Cortex of kidney (tissue), 1 donor: Measurements from ENCODE around the gene ALG3.

Experiments used
- DNase-seq: peaks from one replicate; lab custom pipeline; 2025; lab: John Stamatoyannopoulos, UW

The ALG3 gene

GRCh38 chr3:184235381-184236032 is 13.3 kb downstream of the ALG3 start:
- no peak for DNase-seq

DNA sequence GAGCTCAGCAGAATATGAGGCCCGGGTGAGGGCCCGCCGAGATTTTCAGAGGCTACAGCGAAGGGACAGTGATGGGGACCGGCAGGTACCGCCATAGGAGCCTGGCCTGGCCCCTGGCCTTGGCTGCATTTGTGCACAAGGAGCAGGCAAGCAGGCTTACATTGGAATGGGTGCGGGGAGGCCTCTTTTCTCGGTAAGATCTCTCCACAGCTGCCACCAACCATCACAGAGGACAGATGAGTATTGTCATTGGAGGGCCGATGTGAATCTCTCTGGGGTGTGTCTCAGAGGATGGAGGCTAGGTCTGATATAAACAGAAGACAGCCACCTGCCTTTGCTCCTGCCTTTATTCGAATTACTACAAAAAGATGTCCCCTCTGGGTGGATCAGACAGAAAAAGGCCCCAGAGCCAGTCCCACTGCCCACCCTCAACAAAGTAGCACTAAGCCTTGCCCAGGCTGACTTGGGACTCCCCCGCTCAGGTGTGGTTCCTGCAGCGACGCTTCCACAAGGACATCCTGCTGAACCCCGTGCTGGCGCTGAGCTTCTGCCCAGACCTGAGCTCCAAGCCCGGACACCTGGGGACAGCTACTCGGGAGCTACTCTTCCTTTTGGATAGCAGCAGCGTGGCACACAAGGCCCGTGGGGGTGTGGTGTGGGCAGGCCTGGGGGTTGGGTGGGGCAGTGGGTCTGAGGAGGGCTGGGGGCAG is 13.9 kb downstream of the ALG3 start:
- DNase-seq = no peak

DNA sequence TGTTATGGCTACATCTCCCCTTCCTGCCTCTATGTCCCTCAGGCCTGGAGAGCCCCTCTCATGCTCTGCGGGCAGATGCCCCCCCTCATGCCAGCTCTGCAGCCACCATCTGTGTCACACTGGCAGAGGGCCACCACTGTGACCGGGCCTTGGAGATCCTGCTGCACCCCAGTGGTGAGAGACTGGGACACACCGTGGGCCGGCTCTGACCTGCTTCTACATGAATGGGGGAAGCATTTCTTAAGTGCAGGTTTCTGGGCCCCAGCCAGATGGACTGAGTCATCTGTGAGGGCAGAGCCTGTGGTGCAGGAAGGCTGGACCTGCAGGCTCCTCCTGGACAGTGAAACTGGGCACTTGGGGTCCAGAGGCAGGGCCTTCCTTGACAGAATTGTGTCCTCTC is 14.5 kb downstream of the ALG3 start:
- no peak for DNase-seq

DNA sequence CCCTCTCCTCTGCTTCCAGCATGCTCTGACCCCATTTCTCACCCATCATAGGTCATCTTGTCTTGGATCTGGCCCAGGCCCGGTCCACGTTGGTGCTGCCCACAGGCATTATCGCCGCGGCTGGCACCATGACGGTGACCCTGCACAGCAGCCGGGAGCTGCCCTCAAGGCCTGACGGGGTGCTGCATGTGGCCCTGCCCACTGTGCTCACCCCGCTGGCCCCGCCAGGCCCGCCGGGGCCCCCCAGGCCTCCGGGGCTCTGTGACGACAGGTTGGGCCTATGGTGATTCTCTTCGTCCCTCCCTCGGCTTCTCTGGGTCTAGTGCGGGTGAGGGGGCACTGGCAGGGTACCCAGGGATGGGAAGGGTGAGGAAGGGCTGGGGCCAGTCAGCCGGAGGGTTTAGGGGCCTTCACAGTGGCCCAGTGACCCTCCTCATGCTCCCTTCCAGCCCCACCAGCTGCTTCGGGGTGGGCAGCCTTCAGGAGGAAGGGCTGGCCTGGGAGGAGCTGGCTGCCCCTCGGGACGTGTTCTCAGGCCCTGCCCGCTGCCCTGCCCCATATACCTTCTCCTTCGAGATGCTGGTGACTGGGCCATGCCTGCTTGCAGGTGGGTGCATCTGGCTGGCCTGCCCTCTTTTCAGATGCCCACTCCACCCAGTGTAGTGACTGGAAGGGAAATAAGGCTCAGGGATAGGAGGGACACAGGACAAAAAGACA is 15.5 kb downstream of the ALG3 start:
- no peak for DNase-seq

GRCh38 chr3:184231671-184232070 is 17.1 kb downstream of the ALG3 start:
- no peak for DNase-seq

DNA sequence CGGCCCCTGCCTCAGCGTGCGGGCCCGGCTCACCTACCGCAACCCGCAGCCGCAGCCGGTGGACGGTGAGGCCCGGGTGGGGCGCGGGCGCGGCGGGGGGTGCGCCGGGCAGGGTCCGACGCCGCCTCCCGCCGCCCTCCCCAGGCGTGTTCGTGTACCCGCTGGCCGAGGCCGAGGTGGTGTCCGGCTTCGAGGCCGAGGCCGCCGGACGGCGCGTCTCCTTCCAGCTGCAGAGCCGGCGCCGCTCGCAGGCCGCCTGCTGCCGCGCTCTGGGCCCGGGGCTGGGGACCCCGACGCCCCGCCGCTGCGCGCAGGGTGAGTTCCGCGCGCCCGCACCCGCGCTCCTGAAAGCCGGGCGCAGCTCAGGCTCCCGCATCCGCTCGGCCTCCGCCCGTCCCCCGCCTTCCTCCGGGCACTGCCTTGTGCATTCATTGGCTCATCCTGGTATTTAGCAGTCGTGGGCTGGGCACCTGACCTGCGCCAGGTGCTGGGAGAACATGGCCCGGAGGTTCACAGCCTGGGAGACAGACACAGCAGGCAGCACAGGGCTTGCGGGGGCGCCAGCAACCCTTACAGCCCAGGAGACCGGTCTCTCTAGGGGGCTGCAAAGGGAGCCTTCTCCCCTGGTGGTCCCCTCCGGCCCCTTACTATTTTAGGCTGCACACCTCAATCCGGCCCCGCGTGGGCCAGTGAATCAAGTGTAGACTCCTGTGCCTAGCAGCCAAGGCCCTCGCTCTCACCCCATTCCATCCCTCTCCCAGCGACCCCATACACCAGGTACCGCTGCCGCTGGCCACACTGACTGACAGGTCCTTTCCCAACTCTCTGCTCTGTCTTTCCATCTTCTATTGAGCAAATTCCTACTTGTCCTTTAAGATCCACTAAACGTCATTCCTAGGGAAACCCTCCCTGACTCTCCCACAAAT is 17.9 kb downstream of the ALG3 start:
- no peak for DNase-seq

DNA sequence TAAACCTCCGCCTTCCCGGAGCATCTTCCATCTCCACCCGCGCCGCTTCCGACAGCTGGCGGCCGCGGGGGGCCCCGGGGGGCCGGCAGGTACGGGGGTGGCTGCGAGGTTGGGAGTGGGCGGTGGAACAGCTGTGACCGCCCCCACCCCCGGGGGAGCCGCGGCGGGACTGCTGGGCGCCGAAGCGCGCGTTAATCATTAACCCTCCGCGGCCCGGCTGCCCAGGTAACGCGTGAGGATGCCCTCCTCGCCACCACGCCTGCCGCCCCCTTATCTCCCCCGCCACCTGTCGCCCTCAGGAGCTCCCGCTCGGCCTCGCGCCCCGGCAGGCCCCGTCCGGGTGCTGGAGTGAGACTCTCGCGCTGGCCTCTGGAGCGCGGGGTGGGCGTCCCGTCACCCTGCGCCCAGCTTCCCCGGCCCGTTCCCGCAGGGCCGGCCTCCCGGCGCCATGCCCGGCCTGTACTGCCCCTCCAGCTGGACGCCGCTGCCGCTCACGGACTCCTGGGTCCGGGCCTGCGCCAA is 18.6 kb downstream of the ALG3 start:
- DNase-seq = no peak

DNA sequence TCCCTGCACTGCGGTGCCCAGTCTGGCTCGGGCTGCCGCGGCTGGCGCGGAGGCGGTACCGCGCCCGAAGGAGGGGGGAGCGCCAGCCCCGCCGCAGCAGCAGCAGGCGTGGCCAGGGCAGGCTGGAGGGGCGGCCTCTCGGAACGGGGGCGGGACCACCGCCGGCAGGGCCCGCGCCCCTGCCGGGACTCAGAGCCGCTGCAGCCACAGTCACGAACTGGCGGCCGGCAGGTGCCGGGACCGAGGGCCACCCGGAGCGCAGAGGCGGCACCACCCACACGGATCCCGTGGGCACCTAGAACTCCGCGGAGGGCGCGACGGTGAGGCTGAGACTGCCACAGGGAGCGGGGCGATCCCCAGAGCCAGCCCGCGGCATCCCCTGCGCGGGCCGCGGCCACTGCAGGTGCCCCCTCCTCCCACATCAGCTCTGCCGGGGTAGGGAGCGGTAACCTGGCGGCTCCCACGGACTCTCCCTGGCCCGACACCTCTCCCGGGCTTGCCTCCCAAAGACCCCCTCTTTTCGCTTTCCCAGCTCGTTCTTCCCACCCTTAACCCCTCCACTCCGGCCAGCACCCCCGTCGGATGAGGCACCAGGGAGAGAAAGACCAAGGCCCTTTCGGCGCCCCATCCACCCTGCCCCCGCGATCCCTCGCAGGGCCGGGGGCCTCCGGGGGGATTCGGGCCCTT is 19.2 kb downstream of the ALG3 start, which contains the start of gene VWA5B2:
TSS of gene VWA5B2 (plus strand) at position 192 of the 687 bp plus-strand sequence. CDS start 944 bp downstream, outside the sequence.
- no peak for DNase-seq

DNA sequence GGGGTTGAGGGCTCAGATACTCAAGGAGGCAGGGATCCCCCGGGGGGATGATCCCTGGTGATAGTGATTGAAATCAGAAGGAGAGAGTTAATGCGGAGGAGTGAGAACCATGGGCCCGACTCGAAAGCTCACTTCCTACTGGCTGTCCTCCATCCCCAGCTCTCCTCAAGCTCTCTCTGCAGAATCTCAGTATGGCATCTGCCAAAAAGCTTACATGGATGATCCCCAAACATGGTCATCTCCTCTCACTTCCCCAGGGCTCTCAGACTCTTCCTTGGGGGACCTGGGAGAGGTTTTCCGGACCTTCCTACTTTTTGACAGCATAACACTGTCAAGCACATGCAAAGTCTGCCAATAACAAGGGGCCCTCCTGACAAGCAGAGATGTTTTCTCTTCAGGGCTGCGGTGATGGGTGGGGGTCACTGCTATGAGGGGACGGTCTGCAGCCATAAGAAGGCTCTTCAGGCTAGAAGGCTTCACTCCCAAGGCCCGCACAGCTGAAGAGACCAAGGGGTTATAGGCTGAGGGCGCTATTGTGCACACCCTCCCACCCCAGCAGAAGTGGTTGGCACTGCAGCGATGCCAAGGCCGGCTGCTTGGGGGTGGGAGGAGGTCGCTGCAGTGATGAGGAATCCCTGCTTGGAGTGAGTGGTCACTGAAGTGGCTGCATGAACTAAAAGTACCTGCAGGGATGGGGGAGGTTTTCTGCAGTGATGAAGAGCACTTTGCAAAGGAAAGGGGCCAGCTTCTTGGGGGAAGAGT is 20.2 kb downstream of the ALG3 start:
- DNase-seq = no peak

- no peak for DNase-seq
These were observed 21.3 kb downstream of the ALG3 start for GRCh38 chr3:184227481-184227935.

DNA sequence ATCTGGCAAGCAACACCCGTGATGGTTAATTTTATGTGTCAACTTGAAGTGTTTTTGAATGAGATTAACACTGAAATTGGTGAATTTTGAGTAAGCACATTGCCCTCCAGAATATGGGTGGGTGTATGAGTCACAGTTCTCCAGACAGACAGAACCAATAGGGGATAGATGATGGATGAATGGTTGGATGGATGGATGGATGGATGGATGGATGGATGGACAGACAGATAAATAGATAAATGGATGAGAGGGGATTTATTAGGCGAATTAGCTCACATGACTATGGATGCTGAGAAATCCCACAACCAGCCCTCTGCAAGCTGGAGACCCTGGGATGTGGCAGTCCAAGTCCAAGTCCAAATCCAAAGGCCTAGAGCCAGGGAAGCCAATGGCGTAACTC is 24.8 kb downstream of the ALG3 start:
- DNase-seq = no peak

GRCh38 chr3:184222521-184222920 is 26.2 kb downstream of the ALG3 start:
- no peak for DNase-seq

DNA sequence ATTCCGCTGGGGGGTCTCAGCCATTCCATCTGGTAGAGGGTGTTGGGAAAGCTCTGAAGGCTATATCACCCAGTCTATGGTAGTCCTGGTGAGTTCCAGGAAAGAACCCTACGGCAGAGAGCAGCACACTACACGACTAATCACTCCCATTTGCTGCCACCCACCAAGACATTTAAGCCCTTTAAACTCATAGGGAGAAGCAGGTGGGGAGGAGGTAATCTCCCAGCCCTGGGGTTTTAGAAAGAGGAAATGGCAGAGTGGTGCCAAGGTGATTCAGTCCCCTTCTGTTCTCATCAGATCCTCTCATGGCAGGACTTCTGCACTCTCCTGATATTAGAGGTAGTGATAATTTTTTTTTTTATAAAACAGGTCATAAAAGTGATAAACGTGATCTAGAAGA is 29.9 kb downstream of the ALG3 start:
- no peak for DNase-seq

DNA sequence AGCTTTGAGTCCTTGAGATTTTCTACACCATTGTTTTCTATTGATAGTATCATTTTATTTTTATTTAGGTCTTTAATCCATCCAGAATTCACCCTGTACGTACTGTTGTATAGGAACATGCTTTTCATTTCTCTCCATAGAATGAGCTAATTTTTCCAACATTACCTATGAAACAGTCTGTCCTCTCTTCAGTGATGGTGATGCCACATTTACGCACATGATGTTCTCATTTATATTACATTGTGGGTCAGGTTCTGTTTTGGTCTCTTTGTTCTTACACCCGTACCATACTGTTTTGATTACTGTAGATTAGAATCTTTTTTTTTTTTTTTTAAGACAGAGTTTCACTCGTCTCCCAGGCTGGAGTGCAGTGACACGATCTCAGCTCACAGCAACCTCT is 37.0 kb downstream of the ALG3 start:
- DNase-seq = no peak

DNA sequence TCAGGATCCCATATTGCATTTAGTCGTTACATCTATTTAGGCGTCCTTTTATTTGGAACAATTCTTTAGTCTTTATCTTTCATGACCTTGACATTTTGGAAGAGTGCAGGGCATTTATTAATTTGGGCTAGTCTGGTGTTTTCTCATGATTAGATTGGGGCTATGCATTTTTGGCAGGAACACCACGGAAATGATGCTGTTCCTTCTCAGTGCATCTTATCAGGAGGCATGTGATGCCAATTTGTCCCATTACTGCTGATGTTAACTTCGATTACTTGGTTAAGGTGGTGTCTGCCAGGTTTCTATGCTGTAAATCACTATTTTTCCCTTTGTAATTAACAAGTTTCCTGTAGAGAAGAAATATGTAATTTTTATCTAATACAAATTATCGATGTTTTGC is 37.5 kb downstream of the ALG3 start:
- DNase-seq = no peak

- DNase-seq = no peak
These were observed 39.4 kb downstream of the ALG3 start for GRCh38 chr3:184209146-184209923.

GRCh38 chr3:184203526-184203925 is 45.2 kb downstream of the ALG3 start:
- no peak for DNase-seq

GRCh38 chr3:184200825-184201224 is 47.9 kb downstream of the ALG3 start:
- no peak for DNase-seq

DNA sequence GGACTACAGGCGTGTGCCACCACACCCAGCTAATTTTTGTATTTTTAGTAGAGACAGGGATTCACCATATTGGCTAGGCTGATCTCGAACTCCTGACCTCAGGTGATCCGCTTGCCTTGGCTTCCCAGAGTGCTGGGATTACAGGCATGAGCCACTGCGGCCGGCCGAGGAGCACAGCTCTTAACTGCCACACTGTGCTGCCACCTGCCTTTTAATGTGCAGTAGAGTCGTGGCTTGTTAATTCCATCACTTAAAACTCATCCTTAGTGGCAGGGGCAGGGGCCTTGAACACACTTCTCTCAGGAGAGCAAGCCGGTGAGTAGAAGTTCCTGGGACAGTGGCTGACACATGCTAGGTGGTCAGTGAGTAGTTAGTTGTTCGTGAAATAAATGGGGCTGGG is 50.3 kb downstream of the ALG3 start:
- DNase-seq = no peak

- DNase-seq = no peak
These were observed 52.2 kb downstream of the ALG3 start for GRCh38 chr3:184196536-184196935.
